Epithelial cell of esophagus (primary cell): ENCODE data around the gene HIP1.

Experiments
- DNase-seq: peaks from one replicate; pipeline ENCODE4 v3.0.0; 2010; ENCODE audit warnings: low read depth
- H3K4me3 ChIP-seq: 2 replicates; pipeline ENCODE4 v1.5.1; 2011; ENCODE audit warnings: mild to moderate bottlenecking, low read length, control low read depth
- TF ChIP-seq, protein P1 (sequence below): IDR thresholded peaks from 2 replicates; pipeline ENCODE4 v1.5.1; 2011; ENCODE audit warnings: low read depth, mild to moderate bottlenecking, low read length, control low read depth, inconsistent platforms; ENCODE audit not compliant: insufficient read depth; ENCODE audit errors: missing control alignments

HIP1 gene

DNA sequence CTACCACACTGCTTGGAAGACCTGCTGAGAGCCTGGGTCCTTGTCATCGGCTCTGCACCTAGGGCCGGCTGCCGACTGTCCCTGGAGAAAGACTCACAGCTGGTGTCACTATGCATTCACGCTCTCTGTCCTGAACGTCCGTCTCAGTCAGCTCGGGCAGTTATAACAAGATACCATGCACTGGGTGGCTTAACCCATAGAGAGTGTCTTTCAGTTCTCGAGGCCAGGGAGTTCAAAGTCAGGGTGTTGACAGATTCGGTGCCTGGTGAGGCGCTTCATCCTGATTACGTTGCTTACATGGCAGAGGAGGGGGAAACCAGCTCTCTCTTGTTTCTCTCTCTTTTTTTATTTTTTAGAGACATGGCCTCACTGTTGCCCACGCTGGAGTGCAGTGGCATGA lies 155.5 kb downstream of the HIP1 start:
- H3K4me3 ChIP-seq = no peak overlapping the region
- TF ChIP-seq, protein P1, sequence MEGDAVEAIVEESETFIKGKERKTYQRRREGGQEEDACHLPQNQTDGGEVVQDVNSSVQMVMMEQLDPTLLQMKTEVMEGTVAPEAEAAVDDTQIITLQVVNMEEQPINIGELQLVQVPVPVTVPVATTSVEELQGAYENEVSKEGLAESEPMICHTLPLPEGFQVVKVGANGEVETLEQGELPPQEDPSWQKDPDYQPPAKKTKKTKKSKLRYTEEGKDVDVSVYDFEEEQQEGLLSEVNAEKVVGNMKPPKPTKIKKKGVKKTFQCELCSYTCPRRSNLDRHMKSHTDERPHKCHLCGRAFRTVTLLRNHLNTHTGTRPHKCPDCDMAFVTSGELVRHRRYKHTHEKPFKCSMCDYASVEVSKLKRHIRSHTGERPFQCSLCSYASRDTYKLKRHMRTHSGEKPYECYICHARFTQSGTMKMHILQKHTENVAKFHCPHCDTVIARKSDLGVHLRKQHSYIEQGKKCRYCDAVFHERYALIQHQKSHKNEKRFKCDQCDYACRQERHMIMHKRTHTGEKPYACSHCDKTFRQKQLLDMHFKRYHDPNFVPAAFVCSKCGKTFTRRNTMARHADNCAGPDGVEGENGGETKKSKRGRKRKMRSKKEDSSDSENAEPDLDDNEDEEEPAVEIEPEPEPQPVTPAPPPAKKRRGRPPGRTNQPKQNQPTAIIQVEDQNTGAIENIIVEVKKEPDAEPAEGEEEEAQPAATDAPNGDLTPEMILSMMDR = no peak
- no peak for DNase-seq

DNA sequence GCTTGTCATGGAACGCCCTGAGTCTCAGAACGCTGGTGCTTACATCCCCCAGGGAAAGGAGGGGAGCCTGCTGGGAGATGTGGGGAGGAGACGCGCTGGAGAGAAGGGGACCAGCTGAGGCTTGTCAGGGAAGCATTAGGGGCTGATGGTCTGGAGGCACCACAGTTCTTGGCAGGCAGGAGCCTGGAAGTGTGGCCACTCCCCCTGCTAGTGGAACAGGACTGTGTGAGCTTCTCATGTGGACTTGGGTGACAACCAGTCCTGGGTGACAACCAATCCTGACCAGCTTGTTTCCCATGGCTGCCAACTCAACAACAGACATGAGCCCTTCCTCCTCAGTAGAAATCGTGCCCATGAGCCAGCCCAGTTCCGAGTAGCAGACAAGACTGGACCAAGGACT lies 158.8 kb downstream of the HIP1 start:
- TF ChIP-seq, protein P1 = no peak
- DNase-seq = no peak
- no peak overlapping the region for H3K4me3 ChIP-seq

DNA sequence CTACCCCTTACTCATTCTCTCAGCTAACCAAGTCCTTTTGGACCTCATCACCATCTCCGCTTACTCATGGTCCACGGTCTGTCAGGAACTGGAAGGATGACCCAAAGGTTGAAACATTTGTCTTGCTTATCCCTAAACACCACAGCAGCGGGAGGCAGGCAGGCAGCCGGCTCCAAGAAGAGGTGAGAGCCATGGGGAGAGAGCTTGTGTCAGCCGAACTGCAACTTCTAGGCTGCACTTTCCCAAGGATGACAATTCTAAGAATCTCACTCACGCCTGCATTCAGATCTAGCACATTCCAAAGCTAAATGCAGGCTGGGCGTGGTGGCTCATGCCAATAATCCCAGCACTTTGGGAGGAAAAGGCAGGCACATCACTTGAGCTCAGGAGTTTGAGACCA lies 160.7 kb downstream of the HIP1 start:
- DNase-seq = no peak
- H3K4me3 ChIP-seq = no peak overlapping the region
- TF ChIP-seq, protein P1 = no peak

DNA sequence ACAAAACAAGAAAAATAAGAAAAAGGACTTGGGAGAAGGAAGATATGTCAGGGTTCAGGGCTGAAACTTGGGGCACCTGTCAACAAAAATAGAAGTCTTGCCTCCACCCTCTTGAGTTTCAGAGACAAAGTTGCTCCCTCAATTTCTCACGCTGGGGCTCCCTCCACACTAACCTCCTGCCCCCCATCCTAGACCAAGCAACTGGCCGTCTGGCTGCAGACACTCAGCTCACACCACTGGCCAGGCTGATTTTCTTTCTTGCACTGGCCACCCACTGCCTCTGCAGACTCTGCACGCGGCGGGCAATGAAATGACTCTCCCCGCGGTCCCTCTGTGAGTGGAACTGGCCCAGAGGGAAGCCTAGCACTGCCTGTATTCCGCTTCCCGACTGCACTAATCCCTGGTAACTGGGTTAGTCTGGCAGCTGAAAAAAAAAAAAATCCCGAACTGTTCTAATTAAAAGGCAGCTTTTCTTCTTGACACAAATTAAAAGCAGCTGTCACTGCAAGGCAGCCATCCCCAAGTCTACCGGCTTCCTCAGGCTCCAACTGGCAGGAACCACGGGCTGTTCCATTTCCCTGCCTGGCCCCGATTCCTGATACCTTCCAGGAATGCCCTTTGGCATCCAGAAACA lies 163.1 kb downstream of the HIP1 start:
- DNase-seq = no peak
- TF ChIP-seq, protein P1 = no peak
- H3K4me3 ChIP-seq = no peak overlapping the region

DNA sequence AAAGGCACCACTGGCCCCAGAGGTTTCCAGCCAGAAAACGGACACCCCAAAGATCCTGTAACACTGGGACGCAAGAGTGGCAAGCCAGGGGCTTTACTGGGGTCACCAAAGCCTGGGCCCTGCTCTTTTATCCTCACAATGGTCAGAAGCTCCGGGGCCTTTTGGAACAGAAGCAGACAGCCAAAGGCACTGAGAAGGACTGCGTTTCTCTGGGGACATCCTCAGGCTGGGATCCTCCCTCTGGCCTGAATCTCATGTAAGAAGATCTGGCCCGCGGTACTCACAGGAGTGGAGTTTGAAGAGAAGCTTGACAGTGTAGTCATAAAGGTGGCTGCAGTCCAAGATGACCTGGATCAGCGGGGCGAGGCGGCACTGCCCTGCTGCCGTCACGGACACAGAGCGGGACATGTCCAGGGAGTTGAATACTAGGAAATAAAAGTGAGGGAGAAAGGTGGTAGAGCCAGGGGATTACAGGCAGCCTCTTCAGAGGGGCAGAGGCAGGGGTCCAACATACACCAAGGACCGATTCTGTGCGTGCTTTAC lies 165.2 kb downstream of the HIP1 start:
- TF ChIP-seq, protein P1 = no peak
- DNase-seq = no peak
- no peak overlapping the region for H3K4me3 ChIP-seq

DNA sequence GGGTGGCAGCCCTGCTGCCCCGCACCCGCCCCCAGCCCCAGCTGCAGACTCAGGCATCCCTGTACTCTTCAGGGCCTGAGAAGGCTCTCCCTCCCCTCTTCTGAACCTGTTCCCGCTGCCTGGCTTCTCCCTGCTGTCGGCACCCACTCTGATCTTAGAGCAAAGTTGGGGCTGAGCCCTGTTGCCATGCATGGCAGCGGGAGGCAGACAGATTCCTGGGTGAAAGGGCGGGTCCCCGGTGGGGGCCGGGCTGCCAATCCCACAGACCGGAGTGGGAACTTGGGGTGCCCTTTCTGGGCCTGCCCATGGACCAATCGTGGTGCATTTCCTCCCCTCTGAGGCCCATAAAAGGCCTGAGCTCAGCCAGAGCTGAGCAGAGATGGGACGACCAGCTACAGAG lies 165.9 kb downstream of the HIP1 start:
- TF ChIP-seq, protein P1 = no peak
- no peak overlapping the region for H3K4me3 ChIP-seq
- DNase-seq = no peak

DNA sequence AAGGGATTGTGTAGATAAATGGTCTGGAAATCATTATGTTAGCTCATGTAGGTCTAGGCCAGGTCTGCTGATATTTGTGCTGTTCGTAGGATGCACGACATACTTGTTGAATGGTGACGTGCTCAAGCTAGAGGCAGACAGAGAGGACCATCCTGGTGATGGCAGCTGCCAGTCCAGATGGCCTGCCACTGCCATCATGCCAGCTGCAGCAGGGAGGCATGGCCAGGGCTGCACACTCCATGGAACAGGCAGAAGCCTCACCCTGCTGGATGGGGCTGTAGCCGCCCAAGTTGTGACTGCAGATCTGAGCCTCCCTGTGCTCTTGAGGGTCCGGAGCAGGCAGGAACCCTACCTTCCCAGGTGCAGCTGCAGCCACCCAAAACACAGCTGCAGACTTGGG lies 166.3 kb downstream of the HIP1 start:
- TF ChIP-seq, protein P1 = no peak
- H3K4me3 ChIP-seq = no peak overlapping the region
- no peak for DNase-seq
